ENCODE results near the gene BCORL1.

BCORL1 gene

DNA sequence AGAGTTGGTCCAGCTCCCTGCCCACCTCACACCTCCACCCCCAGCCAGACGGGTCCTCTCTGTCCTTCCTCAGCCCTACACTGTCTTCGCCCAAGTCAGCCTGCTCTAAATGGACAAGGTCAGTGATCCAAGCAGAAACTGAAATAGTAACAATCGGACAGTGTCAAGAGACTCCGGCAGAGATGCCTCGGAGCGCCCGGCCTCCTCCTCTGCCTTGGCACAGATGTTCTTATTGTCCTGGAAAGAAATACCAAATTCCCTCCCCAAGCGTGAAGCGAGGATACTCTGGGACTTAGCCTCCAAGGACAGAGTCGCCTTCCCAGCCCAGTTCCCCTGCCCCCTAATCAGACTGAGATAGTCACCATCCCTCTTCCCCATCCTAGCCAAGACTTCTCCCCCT lies 48.0 kb upstream of the BCORL1 start:
- peaks cover 5% of the 10 kb centered on the region for H3K27me3 ChIP-seq (ENCODE audit: insufficient read depth, poor library complexity, severe bottlenecking)
- no peak for TF ChIP-seq GABPA (IDR thresholded peaks at IDR 0.05; ENCODE audit: low read depth)
- TF ChIP-seq, protein P1, sequence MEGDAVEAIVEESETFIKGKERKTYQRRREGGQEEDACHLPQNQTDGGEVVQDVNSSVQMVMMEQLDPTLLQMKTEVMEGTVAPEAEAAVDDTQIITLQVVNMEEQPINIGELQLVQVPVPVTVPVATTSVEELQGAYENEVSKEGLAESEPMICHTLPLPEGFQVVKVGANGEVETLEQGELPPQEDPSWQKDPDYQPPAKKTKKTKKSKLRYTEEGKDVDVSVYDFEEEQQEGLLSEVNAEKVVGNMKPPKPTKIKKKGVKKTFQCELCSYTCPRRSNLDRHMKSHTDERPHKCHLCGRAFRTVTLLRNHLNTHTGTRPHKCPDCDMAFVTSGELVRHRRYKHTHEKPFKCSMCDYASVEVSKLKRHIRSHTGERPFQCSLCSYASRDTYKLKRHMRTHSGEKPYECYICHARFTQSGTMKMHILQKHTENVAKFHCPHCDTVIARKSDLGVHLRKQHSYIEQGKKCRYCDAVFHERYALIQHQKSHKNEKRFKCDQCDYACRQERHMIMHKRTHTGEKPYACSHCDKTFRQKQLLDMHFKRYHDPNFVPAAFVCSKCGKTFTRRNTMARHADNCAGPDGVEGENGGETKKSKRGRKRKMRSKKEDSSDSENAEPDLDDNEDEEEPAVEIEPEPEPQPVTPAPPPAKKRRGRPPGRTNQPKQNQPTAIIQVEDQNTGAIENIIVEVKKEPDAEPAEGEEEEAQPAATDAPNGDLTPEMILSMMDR (IDR thresholded peaks at IDR 0.05; ENCODE audit: insufficient read depth, low read length) = no peak
- TF ChIP-seq SPI1 (IDR thresholded peaks at IDR 0.05; ENCODE audit: borderline replicate concordance, low read depth) = no peak
- TF ChIP-seq, protein P2, sequence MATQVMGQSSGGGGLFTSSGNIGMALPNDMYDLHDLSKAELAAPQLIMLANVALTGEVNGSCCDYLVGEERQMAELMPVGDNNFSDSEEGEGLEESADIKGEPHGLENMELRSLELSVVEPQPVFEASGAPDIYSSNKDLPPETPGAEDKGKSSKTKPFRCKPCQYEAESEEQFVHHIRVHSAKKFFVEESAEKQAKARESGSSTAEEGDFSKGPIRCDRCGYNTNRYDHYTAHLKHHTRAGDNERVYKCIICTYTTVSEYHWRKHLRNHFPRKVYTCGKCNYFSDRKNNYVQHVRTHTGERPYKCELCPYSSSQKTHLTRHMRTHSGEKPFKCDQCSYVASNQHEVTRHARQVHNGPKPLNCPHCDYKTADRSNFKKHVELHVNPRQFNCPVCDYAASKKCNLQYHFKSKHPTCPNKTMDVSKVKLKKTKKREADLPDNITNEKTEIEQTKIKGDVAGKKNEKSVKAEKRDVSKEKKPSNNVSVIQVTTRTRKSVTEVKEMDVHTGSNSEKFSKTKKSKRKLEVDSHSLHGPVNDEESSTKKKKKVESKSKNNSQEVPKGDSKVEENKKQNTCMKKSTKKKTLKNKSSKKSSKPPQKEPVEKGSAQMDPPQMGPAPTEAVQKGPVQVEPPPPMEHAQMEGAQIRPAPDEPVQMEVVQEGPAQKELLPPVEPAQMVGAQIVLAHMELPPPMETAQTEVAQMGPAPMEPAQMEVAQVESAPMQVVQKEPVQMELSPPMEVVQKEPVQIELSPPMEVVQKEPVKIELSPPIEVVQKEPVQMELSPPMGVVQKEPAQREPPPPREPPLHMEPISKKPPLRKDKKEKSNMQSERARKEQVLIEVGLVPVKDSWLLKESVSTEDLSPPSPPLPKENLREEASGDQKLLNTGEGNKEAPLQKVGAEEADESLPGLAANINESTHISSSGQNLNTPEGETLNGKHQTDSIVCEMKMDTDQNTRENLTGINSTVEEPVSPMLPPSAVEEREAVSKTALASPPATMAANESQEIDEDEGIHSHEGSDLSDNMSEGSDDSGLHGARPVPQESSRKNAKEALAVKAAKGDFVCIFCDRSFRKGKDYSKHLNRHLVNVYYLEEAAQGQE (IDR thresholded peaks at IDR 0.05; ENCODE audit: insufficient replicate concordance, low read depth) = no peak
- no peak for TF ChIP-seq POLR2AphosphoS5 (IDR thresholded peaks at IDR 0.05; ENCODE audit: low read depth)
- no peak overlapping the region for H3K27ac ChIP-seq (replicated peaks)
- no peak for DNase-seq (ENCODE audit: low read depth in 1 of 2, low spot score in 1 of 2)
- H3K4me3 ChIP-seq (replicated peaks; ENCODE audit: insufficient read depth, low read length) = no peak overlapping the region

DNA sequence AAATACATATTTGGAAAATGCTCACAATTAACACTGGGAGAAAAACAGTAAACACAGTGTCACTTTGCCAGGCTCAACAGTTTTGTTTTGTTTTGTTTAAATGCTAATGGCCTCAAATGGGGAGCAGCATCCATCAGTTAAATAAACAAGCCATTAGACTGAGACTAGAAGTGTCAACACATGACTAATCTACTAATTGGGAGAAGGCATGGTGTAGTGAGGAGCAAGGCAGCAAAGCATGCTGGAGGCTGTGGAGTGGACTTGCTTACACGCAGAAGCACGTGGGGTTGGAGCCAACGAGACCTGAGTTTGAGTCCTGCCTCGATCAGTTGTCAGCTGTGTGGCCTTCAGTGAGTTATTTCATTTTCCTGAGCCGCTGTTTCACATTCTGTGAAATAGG lies 47.5 kb upstream of the BCORL1 start:
- DNase-seq (ENCODE audit: low read depth in 1 of 2, low spot score in 1 of 2) = no peak
- H3K27ac ChIP-seq (replicated peaks) = no peak overlapping the region
- no peak overlapping the region for H3K4me3 ChIP-seq (replicated peaks; ENCODE audit: insufficient read depth, low read length)
- peaks cover 5% of the 10 kb centered on the region for H3K27me3 ChIP-seq (ENCODE audit: insufficient read depth, poor library complexity, severe bottlenecking)
- no peak for TF ChIP-seq GABPA (IDR thresholded peaks at IDR 0.05; ENCODE audit: low read depth)
- TF ChIP-seq, protein P2 (IDR thresholded peaks at IDR 0.05; ENCODE audit: insufficient replicate concordance, low read depth) = no peak
- TF ChIP-seq, protein P1 (IDR thresholded peaks at IDR 0.05; ENCODE audit: insufficient read depth, low read length) = no peak
- no peak for TF ChIP-seq SPI1 (IDR thresholded peaks at IDR 0.05; ENCODE audit: borderline replicate concordance, low read depth)
- no peak for TF ChIP-seq POLR2AphosphoS5 (IDR thresholded peaks at IDR 0.05; ENCODE audit: low read depth)

DNA sequence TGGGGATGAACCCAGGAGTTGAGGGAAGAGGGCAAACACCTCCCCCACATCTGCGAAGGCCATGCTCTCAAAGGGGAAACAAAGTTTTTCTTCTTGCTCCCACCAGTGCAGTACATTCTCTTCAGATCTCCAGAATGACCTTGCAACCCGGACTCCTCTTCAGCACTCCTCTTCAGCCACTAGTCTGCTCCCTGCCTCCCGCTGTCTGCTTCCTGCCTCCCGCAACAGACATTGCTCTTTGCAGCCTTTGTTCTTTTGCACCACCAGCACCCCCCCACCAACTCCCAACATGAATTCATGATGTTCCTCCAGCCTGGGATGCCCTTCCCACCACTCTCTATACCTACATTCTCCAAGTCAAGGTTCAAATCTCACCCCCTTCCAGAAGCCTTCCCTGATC lies 44.4 kb upstream of the BCORL1 start:
- Histone ChIP-seq H3K4me3 (replicated peaks; ENCODE audit: insufficient read depth, low read length) (no peak overlapping the region), H3K27ac (replicated peaks) (no peak overlapping the region), H3K27me3 (ENCODE audit: insufficient read depth, poor library complexity, severe bottlenecking) (peaks cover 1% of the 10 kb centered on the region)
- TF ChIP-seq, protein P1 (IDR thresholded peaks at IDR 0.05; ENCODE audit: insufficient read depth, low read length) = no peak
- TF ChIP-seq, protein P2 (IDR thresholded peaks at IDR 0.05; ENCODE audit: insufficient replicate concordance, low read depth) = no peak
- no peak for TF ChIP-seq GABPA (IDR thresholded peaks at IDR 0.05; ENCODE audit: low read depth)
- TF ChIP-seq POLR2AphosphoS5 (IDR thresholded peaks at IDR 0.05; ENCODE audit: low read depth) = no peak
- TF ChIP-seq SPI1 (IDR thresholded peaks at IDR 0.05; ENCODE audit: borderline replicate concordance, low read depth) = no peak
- DNase-seq (ENCODE audit: low read depth in 1 of 2, low spot score in 1 of 2) = no peak
